GM06990 (cell line): ENCODE results near the gene RAB11FIP4.

Experiments
- DNase-seq: peaks from one replicate; pipeline ENCODE4 v3.0.0-alpha.2; 2011; ENCODE audit not compliant: insufficient read length; ENCODE audit errors: extremely low read depth
- H3K27me3 ChIP-seq: replicated peaks from 2 replicates; pipeline ENCODE4 v1.6.0; 2011; ENCODE audit warnings: low read length; ENCODE audit not compliant: control insufficient read depth, insufficient read depth
- H3K36me3 ChIP-seq: 2 replicates; pipeline ENCODE4 v1.5.1; 2011; ENCODE audit warnings: low read length; ENCODE audit not compliant: control insufficient read depth, insufficient read depth
- H3K4me3 ChIP-seq: replicated peaks from 2 replicates; pipeline ENCODE4 v1.5.1; 2011; ENCODE audit warnings: low read depth, mild to moderate bottlenecking, control low read depth, low read length
- TF ChIP-seq, protein P1 (sequence below): IDR thresholded peaks from 2 replicates; pipeline ENCODE4 v1.5.1; 2011; ENCODE audit warnings: low read length, control low read depth, mild to moderate bottlenecking, inconsistent platforms; ENCODE audit not compliant: insufficient read depth, poor library complexity, severe bottlenecking

RAB11FIP4 gene

DNA sequence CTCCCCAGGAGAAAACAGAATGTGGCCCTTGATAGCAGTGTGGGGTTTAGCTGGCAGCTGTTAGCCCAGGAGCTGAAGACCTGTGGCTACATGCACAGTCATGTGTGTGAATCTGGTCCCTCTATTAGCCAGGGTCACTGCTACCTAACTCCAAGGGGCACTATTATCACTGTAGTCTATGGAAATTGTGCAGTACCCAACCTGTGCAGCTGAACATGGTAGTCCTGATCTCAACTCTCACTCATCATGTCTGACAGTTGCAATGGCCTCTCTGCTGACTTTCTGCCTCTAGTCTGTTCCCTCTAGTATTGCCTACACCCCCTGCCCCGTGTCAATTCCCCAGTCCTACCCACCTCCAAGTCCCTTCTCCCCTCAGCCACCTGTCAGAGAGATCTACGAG, 67.4 kb downstream of the RAB11FIP4 start:
- Histone ChIP-seq H3K27me3 (no peaks in the 10 kb centered on the region; the same call in 1 of the 2 replicates), H3K4me3 (no peak overlapping the region), H3K36me3 (no peaks in the 10 kb centered on the region)
- DNase-seq, result no peak
- TF ChIP-seq, protein P1, sequence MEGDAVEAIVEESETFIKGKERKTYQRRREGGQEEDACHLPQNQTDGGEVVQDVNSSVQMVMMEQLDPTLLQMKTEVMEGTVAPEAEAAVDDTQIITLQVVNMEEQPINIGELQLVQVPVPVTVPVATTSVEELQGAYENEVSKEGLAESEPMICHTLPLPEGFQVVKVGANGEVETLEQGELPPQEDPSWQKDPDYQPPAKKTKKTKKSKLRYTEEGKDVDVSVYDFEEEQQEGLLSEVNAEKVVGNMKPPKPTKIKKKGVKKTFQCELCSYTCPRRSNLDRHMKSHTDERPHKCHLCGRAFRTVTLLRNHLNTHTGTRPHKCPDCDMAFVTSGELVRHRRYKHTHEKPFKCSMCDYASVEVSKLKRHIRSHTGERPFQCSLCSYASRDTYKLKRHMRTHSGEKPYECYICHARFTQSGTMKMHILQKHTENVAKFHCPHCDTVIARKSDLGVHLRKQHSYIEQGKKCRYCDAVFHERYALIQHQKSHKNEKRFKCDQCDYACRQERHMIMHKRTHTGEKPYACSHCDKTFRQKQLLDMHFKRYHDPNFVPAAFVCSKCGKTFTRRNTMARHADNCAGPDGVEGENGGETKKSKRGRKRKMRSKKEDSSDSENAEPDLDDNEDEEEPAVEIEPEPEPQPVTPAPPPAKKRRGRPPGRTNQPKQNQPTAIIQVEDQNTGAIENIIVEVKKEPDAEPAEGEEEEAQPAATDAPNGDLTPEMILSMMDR, result no peak

- no peaks in the 10 kb centered on the region for H3K36me3 ChIP-seq
- no peak for DNase-seq
- TF ChIP-seq, protein P1, result no peak
- H3K27me3 ChIP-seq, result no peaks in the 10 kb centered on the region; the same call in 1 of the 2 replicates
- no peak overlapping the region for H3K4me3 ChIP-seq
Measured at GRCh38 chr17:31459716-31460115, 68.2 kb downstream of the RAB11FIP4 start.

DNA sequence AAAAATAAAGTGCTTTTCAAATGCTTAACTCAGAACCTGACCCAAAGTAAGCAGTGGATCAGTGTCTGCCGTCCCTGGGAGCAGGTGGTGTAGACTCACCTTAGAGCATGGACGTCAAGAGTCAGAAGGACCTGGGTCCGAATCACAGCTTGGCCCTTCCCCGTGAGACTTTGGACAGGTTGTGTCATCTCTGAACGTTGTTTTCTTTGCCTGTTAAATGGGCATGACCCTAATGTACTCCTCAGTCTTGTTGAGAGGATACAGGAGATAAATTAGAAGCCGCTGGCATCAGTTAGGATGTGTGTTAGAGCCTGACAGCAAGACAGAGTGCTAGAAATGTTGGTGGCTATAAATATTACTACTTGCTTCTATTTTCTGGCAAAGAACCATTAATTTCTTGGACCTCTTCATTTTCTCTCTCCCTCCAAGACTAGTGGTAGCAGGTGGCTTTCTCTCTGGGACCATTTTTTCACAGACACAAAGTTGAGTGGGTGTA, 68.8 kb downstream of the RAB11FIP4 start:
- DNase-seq, result no peak
- Histone ChIP-seq H3K27me3 (no peaks in the 10 kb centered on the region; the same call in 1 of the 2 replicates), H3K4me3 (no peak overlapping the region), H3K36me3 (no peaks in the 10 kb centered on the region)
- TF ChIP-seq, protein P1, result no peak

DNA sequence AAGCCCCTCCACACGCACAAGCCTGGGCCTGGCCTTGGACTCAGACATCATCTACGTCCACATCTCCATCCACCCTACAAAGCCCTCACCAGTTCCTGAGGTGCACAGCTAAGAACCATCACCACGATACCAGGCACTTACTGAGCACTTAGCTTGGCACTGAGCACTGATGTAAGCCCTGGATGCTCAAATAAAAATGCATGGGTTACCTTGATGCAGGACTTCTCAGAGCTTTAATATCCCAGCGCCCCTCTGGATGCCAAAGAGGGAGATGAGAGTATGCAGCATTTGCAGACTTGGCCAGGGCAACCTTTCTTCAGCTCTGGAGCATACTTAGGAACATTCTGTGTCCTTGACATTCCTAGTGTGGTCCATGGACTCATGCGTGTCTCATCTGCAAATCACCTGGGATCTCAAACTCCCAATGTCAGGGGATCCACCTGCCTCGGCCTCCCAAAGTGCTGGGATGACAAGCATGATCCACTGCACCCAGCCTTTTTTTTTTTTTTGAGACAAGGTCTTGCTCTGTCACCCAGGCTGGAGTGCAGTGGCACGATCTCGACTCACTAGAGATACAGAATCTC, 69.8 kb downstream of the RAB11FIP4 start:
- Histone ChIP-seq H3K36me3 (no peaks in the 10 kb centered on the region), H3K4me3 (no peak overlapping the region), H3K27me3 (no peaks in the 10 kb centered on the region; the same call in 1 of the 2 replicates)
- DNase-seq, result no peak
- TF ChIP-seq, protein P1, result no peak

GRCh38 chr17:31462261-31462660, 70.8 kb downstream of the RAB11FIP4 start:
- no peaks in the 10 kb centered on the region for H3K36me3 ChIP-seq
- TF ChIP-seq, protein P1, result no peak
- DNase-seq, result no peak
- no peaks in the 10 kb centered on the region; the same call in 1 of the 2 replicates for H3K27me3 ChIP-seq
- H3K4me3 ChIP-seq, result no peak overlapping the region
